Measurements from ENCODE around the gene MTMR3. TPM values are rescaled to one million over a fixed set of nuclear protein-coding genes. Genes with fewer than 3 reads are reported as not detected.

Gene MTMR3
- total RNA-seq, 4 donors from 2014 or later = 34.9 to 45.9 (median 41.9) TPM

DNA sequence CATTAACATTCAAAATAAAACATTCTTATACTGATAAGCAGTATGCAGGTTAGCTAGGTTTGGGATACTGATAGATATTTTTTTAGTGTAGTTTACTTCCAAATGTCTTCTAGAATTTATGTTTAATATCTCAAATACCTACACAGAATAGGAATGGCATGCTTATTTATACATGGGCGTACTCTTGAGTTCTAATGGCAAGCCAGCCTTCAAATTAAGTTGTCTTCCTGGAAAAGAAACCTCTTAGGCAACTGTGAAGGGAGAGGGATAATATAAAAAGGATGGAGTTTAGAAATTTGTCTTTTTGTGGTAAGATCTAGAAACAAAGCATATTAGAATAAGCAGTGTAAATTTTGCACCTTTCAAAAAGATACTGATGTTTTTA is 65.4 kb downstream of the MTMR3 start:
- Histone ChIP-seq H3K27ac (no peak overlapping the region), H3K4me1 (peaks cover 6 to 80% (median 7%) of the 10 kb centered on the region in 3 donors), H3K27me3 (no peaks in the 10 kb centered on the region), H3K36me3 (no peaks in the 10 kb centered on the region), H3K4me3 (no peak overlapping the region), H3K9me3 (no peaks in the 10 kb centered on the region)
- TF ChIP-seq, protein P1, sequence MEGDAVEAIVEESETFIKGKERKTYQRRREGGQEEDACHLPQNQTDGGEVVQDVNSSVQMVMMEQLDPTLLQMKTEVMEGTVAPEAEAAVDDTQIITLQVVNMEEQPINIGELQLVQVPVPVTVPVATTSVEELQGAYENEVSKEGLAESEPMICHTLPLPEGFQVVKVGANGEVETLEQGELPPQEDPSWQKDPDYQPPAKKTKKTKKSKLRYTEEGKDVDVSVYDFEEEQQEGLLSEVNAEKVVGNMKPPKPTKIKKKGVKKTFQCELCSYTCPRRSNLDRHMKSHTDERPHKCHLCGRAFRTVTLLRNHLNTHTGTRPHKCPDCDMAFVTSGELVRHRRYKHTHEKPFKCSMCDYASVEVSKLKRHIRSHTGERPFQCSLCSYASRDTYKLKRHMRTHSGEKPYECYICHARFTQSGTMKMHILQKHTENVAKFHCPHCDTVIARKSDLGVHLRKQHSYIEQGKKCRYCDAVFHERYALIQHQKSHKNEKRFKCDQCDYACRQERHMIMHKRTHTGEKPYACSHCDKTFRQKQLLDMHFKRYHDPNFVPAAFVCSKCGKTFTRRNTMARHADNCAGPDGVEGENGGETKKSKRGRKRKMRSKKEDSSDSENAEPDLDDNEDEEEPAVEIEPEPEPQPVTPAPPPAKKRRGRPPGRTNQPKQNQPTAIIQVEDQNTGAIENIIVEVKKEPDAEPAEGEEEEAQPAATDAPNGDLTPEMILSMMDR (IDR thresholded peaks at IDR 0.05) = no peak
- TF ChIP-seq POLR2AphosphoS5 (IDR thresholded peaks at IDR 0.05) (no peak), POLR2A (IDR thresholded peaks at IDR 0.05) (no peak), EP300 (IDR thresholded peaks at IDR 0.05) (no peak)
- ATAC-seq = no peak
- 29 to 63% methylated on average over 1 of the region's 1 CpG for WGBS, 2 donors (ENCODE audit: low coverage in 1 of 2)

DNA sequence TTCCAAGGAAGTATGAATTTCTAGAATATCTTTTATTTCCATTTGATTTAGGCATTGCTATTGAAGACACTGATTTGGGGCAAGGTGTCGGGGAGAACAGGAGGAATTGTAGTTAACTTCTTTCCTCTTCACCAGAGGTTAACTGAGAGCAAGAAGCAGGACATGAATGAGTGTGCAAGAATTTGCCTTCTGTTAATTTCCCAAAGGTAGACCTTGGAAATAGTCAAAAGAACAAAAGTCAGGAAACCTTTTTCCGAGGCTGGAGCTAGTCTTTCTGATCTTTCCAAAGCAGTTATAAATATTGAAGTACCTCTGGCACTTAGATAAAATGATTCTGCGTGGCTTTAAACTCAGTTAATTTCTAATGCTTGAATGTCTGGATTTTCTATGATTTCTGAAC is 66.9 kb downstream of the MTMR3 start:
- WGBS, 2 donors (ENCODE audit: low coverage in 1 of 2) = 67 to 72% methylated on average over 3 of the region's 3 CpGs
- Histone ChIP-seq H3K9me3 (no peaks in the 10 kb centered on the region), H3K4me1 (peaks cover 6 to 70% (median 7%) of the 10 kb centered on the region in 3 donors), H3K27ac (no peak overlapping the region), H3K27me3 (no peaks in the 10 kb centered on the region), H3K4me3 (no peak overlapping the region), H3K36me3 (no peaks in the 10 kb centered on the region)
- TF ChIP-seq POLR2A (IDR thresholded peaks at IDR 0.05) (no peak), EP300 (IDR thresholded peaks at IDR 0.05) (no peak), POLR2AphosphoS5 (IDR thresholded peaks at IDR 0.05) (no peak)
- TF ChIP-seq, protein P1 (IDR thresholded peaks at IDR 0.05) = no peak
- ATAC-seq = no peak

DNA sequence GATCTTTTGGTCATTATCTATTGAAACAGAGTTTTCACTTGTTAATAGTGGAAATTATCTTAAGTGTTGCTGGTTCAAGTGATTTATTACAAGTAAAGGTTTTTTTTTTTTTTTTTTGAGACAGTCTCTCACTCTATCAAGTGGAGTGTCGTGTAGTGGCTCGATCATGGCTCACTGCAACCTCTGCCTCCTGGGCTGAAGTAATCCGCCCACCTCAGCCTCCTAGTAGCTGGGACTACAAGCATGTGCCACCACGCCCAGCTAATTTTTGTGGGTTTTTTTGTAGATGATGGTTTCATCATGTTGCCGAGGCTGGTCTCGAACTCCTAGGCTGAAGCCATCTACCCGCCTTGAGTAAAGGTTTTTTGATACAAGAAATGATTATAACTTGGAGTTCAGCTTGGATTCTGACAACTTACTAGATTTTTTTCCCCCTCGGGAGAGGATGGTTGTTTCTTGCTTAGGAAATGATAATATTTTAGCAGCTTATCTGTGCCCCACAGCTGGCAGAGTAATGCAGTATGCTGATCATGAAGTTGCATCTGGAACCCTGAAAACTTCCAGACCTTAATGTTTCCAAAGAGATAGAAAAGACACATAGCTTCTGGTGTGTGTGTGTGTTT is 68.9 kb downstream of the MTMR3 start:
- Histone ChIP-seq H3K4me3 (no peak overlapping the region), H3K4me1 (peaks cover 6 to 55% (median 7%) of the 10 kb centered on the region in 3 donors), H3K27me3 (no peaks in the 10 kb centered on the region), H3K36me3 (no peaks in the 10 kb centered on the region), H3K27ac (no peak overlapping the region), H3K9me3 (no peaks in the 10 kb centered on the region)
- 82 to 84% methylated on average over 5 of the region's 8 CpGs for WGBS, 2 donors (ENCODE audit: low coverage in 1 of 2)
- TF ChIP-seq EP300 (IDR thresholded peaks at IDR 0.05) (no peak), POLR2AphosphoS5 (IDR thresholded peaks at IDR 0.05) (no peak), POLR2A (IDR thresholded peaks at IDR 0.05) (no peak)
- TF ChIP-seq, protein P1 (IDR thresholded peaks at IDR 0.05) = no peak
- ATAC-seq = no peak

DNA sequence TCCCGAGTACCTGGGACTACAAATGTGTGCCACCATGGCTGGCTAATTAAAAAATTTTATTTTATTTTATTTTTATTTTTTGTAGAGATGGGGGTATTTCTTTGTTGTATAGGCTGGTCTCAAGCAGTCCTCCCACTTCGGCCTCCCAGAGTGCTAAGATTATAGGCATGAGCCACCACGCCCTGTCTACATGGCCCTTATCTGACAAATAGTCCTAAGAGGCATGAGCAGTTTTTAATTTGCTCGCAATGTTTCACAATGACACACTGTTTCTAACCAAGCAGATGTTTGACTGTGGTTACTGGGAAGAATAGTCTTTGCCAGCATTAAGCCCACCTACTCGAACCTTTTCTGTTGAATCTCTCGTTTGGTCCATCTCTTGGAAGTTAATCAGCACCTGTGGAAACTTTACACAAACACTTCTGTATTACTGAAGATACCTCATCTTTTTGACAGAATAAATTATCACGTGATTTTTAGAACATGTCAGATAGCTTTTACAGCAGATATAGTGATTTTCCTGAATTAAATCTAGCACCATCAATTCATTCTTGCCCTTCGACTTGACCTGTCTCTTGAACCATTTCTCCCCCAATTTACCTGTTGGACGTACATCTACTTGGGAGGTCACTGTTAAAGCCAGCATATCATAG is 71.4 kb downstream of the MTMR3 start:
- ATAC-seq = no peak
- no peak overlapping the region for H3K4me3 ChIP-seq
- no peaks in the 10 kb centered on the region for H3K9me3 ChIP-seq
- 82 to 96% methylated on average over 9 of the region's 9 CpGs for WGBS, 2 donors (ENCODE audit: low coverage in 1 of 2)
- peaks cover 0 to 2% of the 10 kb centered on the region in 2 donors for H3K36me3 ChIP-seq
- no peaks in the 10 kb centered on the region for H3K27me3 ChIP-seq
- H3K27ac ChIP-seq = no peak overlapping the region
- H3K4me1 ChIP-seq = peaks cover 0 to 35% (median 0%) of the 10 kb centered on the region in 3 donors
- TF ChIP-seq EP300 (IDR thresholded peaks at IDR 0.05) (no peak), POLR2AphosphoS5 (IDR thresholded peaks at IDR 0.05) (no peak), POLR2A (IDR thresholded peaks at IDR 0.05) (no peak)
- TF ChIP-seq, protein P1 (IDR thresholded peaks at IDR 0.05) = no peak

DNA sequence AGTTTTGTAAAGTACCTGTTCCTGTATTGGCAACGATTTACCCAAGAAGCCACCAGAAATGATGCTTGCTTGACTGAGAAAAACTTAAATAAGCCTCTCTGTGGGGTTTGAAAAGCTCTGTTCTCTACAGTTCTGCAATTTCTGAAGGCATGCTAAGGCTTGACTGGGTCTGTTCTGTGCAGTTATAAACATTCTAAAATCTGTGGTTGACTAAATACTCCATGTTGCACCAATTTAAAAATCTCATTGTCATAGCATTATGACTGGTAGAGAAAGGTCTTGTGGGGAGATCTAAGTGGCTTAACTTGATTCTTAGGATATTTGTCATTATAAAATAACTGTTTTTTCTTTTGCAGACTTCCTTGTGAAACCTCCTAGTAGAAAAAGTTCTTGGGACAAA is 73.7 kb downstream of the MTMR3 start:
- no peak overlapping the region for H3K27ac ChIP-seq
- peaks cover 0 to 4% of the 10 kb centered on the region in 2 donors for H3K36me3 ChIP-seq
- H3K27me3 ChIP-seq = no peaks in the 10 kb centered on the region
- no peak overlapping the region for H3K4me3 ChIP-seq
- no peaks in the 10 kb centered on the region for H3K9me3 ChIP-seq
- H3K4me1 ChIP-seq = peaks cover 0 to 22% (median 0%) of the 10 kb centered on the region in 3 donors
- ATAC-seq = no peak
- 91 to 100% methylated on average over 1 of the region's 1 CpG for WGBS, 2 donors (ENCODE audit: low coverage in 1 of 2)
- TF ChIP-seq, protein P1 (IDR thresholded peaks at IDR 0.05) = no peak
- TF ChIP-seq EP300 (IDR thresholded peaks at IDR 0.05) (no peak), POLR2AphosphoS5 (IDR thresholded peaks at IDR 0.05) (no peak), POLR2A (IDR thresholded peaks at IDR 0.05) (no peak)

Data from gastroesophageal sphincter (tissue), 4 donors.